Cardiac fibroblast (primary cell): ENCODE measurements around the gene SPEG.

ENCODE experiments used
- DNase-seq, 2 donors: peaks; one replicate each; pipeline versions ENCODE4 v3.0.0 to v3.0.0-alpha.2; 2010; ENCODE audit warnings: low read depth in 2 of 2
- H3K4me3 ChIP-seq, 2 donors: replicated peaks in 1 of 2; 1 replicate in 1 of 2; 2 replicates in 1 of 2; pipeline ENCODE4 v1.5.1; 2011; ENCODE audit warnings: low read depth in 2 of 2, low read length in 2 of 2, mild to moderate bottlenecking in 2 of 2, moderate library complexity in 1 of 2
- CTCF ChIP-seq: IDR thresholded peaks from one replicate; pipeline ENCODE4 v1.5.1; 2011; ENCODE audit warnings: low read depth, mild to moderate bottlenecking, low read length, inconsistent platforms

SPEG gene

DNA sequence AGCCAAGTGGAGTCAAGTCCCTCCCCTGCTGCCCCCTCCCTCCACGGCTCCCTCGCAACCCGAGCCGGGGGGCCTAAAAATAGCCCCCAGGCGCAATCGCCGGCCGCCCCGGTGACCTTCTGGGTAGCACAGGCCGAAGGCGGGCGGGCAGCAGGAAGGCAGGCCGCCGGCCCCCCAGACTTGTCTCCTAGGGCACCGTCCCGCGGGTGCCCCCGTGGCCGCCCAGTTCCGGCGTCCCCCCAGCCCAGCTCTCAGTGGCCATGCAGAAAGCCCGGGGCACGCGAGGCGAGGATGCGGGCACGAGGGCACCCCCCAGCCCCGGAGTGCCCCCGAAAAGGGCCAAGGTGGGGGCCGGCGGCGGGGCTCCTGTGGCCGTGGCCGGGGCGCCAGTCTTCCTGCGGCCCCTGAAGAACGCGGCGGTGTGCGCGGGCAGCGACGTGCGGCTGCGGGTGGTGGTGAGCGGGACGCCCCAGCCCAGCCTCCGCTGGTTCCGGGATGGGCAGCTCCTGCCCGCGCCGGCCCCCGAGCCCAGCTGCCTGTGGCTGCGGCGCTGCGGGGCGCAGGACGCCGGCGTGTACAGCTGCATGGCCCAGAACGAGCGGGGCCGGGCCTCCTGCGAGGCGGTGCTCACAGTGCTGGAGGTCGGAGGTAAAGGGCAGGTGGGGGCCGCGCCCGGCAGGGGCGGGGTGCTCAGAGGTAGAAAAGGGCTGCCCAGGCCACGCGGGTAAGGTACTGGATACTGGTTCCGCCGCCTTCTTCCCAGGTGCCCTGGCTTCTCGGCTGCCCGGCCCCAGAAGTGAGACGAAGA is at the start of gene SPEG:
Gene SPEG (plus strand): TSS at position 126 of the 808 bp plus-strand sequence. CDS start 135 bp downstream, at position 261.
- no peak within 1 kb of the TSS for H3K4me3 ChIP-seq
- TF ChIP-seq CTCF = no peak
- no peak for DNase-seq

DNA sequence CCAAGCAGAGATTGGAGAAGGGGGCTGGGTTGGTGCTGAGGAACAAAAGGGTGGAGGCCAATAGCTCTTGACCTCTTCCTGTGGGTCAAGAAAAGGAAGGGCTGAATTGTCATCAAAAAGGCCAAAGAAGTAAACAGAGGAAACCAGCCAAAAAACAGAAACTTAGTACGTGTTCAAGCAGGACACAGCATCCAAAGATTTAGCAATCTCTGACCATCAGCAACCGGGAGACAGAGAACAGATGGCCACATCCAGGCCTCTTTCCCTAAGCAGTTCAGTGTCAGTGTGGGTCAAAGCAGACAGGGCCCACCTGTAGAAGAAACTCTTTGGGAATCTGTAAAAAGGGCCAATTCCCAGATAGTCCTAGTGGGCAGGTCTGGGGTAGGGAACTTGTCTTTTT is 49.8 kb upstream of the SPEG start:
- no peak for TF ChIP-seq CTCF
- peak in 1 of 2 donors; percentile 23 for DNase-seq
- H3K4me3 ChIP-seq = no peak overlapping the region

DNA sequence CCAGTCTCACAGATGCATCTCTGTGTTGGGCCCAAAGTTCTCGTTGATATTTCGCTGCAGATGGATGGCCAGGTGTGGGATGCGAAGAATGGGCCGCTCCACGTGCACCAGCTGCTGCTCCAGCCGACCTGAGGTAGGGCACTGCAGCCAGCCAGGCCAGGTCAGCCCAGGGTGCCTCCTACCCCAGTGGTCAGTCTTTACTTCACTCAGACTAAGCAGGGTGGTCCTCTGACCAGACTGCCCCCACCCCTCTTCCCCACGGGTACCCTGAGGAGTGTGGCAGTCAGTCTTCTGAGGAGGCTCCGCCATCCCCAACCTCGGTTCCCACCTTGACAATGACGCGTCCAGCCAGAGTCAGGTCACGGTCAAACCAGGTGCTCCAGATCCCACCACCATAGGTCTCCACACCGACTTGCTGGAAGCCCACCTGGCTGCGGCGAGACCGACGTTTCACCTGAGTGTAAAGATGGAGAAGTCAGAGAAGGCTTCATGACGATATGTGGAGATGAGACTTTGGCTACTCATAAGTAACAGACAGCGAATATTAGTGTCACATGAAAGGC is 48.6 kb upstream of the SPEG start:
- no peak for DNase-seq
- no peak for TF ChIP-seq CTCF
- no peak overlapping the region for H3K4me3 ChIP-seq

GRCh38 chr2:219386532-219387280 is 47.9 kb upstream of the SPEG start:
- no peak for TF ChIP-seq CTCF
- peak overlapping the region; percentile 76 to 84 for H3K4me3 ChIP-seq
- DNase-seq = no peak

GRCh38 chr2:219387306-219388120 is 47.1 kb upstream of the SPEG start, which contains the start of gene DNPEP:
Gene DNPEP (minus strand): TSS chr2:219387912. CDS start chr2:219387794, 118 bp downstream.
- peak; percentile 87 to 95 for DNase-seq
- TF ChIP-seq CTCF = no peak
- peak within 1 kb of the TSS; percentile 76 to 84 for H3K4me3 ChIP-seq
